GM18520 (cell line): ENCODE measurements around the gene SH3BGRL2.
"Not testable (repeated sequence)": the region's sequence is repeated elsewhere in the genome, so short reads cannot be mapped to it uniquely, and the experiment has no call there.

Experiments
- ATAC-seq: cut with Tn5 transposase; IDR thresholded peaks from one replicate; pipeline ENCODE4 v1.9.1; 2021; ENCODE audit not compliant: unreplicated experiment

Gene SH3BGRL2

DNA sequence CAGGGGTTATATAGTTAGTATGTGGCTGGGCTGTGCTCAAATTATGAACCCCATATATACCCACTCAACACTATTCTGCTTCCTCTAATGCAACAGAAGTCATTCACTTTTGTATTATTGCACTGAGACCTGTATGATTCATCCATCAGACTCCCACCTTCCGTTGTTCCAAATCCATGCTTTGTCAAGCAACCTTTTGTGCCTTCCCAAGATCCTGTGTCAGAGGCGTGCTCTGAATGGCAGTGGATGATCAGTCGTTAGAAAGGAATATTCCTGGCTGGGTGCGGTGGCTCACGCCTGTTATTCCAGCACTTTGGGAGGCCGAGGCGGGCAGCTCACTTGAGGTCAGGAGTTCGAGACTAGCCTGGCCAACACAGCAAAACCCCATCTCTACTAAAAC is 103.2 kb downstream of the SH3BGRL2 start:
- no peak for ATAC-seq

DNA sequence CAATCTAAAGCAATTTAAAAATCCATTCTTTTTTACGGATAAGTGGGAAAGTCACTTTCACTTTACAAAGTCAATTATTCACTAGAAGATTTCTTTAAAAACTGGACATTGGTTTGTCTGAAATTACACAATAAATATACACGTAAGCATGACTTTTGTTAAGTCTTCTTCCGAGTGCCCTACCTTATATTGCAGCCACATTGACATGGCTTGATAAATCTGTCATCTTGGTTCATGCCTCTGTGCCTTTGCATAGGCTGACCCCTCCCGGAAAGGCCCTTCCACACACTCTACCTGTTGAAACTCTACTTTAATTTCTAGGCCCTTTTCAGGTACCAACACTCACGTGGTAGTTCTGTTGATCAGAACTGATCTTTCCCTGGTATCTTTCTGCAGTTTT is 104.1 kb downstream of the SH3BGRL2 start:
- no peak for ATAC-seq

DNA sequence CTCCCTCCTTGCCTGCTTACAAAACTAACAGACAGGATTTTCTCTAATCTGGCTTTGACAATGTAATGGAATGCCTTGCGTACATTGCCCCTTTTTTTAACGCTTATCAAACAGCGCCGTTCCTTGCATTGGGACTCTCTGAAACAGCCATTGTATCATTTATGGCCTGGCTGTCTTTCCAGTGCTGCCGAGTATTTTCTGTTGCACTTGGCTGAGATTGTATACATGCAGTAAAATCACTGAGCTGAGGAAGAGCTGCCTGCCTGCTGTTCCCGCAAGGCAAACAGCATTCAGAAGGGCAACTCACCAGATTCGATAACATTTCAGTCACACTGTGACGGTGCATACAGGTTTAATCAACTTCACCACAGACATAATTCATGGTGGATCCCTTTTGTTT is 106.0 kb downstream of the SH3BGRL2 start:
- ATAC-seq, result no peak

DNA sequence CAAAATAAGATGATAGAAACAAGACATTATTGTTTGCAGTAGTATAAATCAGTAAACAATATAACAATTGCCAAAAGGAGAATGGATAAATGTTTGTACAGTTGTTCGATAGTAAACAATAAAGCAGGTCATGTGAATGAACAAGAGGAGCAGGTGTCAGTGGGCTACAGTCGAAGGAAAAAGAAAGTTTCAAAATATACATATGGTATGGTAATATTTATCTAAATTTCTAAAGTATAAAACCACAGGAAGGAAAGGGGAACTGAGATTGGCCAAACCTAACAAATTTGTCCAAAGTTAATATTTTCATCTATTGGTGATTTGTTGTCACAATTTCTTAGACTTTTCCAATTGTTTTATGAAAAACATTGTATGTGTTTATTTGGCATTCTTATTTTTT is 110.9 kb downstream of the SH3BGRL2 start:
- ATAC-seq, result no peak

DNA sequence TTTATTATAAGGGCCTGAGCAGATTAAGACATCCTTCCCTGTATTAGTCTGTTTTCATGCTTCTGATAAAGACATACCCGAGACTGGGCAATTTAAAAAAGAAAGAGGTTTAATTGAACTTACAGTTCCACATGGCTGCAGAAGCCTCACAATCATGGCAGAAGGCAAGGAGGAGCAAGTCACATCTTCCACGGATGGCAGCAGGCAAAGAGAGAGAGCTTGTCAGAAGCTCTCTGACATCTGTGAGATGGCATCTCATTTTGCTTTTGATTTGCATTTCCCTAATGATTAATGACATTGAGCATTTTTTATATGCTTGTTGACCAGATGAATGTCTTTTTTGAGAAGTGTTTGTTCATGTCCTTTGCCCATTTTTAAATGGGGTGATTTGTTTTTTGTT is 114.2 kb downstream of the SH3BGRL2 start:
- ATAC-seq, result not testable (repeated sequence)

DNA sequence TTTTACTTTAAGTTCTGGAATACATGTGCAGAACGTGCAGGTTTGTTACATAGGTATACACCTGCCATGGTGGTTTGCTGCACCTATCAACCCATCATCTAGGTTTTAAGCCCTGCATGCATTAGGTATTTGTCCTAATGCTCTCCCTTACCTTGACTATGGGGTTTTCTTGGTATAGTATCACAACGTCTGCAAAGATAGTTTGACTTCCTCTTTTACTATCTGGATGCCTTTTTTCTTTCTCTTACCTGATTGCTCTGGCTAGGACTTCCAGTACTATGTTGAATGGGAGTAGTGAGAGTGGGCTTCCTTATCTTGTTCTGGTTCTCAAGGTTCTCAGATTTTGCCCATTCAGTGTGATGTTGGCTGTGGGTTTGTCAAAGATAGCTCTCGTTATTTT is 115.2 kb downstream of the SH3BGRL2 start:
- not testable (repeated sequence) for ATAC-seq

DNA sequence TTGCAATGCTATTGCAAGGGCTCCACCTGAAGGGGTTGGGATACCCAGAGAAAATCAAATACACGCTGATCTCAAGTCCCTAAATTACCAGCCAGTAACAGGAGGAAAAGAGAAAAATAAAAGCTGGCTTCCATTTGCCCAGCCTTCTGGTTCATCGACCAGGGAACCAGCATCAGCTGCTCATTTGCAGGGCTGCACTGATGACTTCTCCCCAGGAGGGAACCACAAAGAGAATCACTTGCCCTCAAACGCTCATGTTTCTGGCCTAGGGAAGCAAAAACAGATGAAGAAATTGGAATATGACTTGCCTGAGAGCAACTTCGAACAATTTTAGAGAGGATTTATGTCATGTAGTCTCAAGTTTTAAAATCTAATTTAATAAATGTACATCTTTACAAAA is 119.7 kb downstream of the SH3BGRL2 start:
- ATAC-seq, result no peak
